A673 (cell line): ENCODE results near the gene RPL39L.

Source experiments
- EZH2 ChIP-seq: fragments of 200-600 bp; sonication (generic); IDR thresholded peaks from 2 replicates; pipeline ENCODE4 v1.6.1; 2017; ENCODE audit warnings: borderline replicate concordance, low read depth, mild to moderate bottlenecking, mixed read lengths, antibody characterized with exemption, low read length; ENCODE audit not compliant: poor library complexity, severe bottlenecking
- TF ChIP-seq, protein P1 (sequence below): fragments of 300-800, 200-600 bp; sonication (generic); conservative IDR thresholded peaks from 2 replicates; pipeline ENCODE4 v1.5.1; 2017; ENCODE audit warnings: low read depth, mild to moderate bottlenecking, antibody characterized with exemption, low read length, moderate library complexity, mixed read lengths

DNA sequence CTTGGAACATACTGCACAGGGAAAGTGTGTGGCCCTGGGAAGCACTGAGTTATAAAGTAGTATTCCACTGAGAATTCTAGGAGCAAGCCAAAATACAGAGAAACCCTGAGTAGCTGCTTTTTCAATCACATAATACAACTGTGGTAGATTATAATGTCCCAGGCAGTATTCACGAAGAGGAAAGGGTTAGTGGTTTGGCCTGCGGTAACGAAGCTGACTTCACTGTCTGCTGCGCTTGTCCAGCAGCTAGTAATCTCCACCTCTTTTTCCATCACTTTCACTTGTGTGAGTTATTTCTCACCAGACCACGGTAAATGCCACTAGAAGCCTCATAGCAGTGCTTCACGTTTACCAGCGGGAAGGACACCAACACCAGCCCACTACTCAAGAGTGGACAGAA, 34.4 kb downstream of the RPL39L start:
- TF ChIP-seq, protein P1, sequence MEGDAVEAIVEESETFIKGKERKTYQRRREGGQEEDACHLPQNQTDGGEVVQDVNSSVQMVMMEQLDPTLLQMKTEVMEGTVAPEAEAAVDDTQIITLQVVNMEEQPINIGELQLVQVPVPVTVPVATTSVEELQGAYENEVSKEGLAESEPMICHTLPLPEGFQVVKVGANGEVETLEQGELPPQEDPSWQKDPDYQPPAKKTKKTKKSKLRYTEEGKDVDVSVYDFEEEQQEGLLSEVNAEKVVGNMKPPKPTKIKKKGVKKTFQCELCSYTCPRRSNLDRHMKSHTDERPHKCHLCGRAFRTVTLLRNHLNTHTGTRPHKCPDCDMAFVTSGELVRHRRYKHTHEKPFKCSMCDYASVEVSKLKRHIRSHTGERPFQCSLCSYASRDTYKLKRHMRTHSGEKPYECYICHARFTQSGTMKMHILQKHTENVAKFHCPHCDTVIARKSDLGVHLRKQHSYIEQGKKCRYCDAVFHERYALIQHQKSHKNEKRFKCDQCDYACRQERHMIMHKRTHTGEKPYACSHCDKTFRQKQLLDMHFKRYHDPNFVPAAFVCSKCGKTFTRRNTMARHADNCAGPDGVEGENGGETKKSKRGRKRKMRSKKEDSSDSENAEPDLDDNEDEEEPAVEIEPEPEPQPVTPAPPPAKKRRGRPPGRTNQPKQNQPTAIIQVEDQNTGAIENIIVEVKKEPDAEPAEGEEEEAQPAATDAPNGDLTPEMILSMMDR, result no peak
- no peak for TF ChIP-seq EZH2
